ENCODE data around the gene NCKAP5.

NCKAP5 gene

GRCh38 chr2:132876745-132877391 lies 691.4 kb downstream of the NCKAP5 start:
- Histone ChIP-seq H3K4me2 (ENCODE audit: low read length) (no peak overlapping the region), H2BK120ac (ENCODE audit: insufficient read depth, low read length, poor library complexity) (no peak overlapping the region), H3K4me1 (ENCODE audit: control insufficient read depth in 1 of 2, insufficient read depth in 2 of 2, low read length in 2 of 2) (no peaks in the 10 kb centered on the region), H3K36me3 (ENCODE audit: control insufficient read depth in 1 of 2, insufficient read depth in 2 of 2, low read length in 2 of 2) (no peaks in the 10 kb centered on the region), H3K14ac (ENCODE audit: low read length) (no peak overlapping the region), H3K79me2 (ENCODE audit: control insufficient read depth, insufficient read depth, low read length, poor library complexity) (no peaks in the 10 kb centered on the region), H2AK5ac (ENCODE audit: low read length) (no peak overlapping the region), H2AFZ (ENCODE audit: insufficient read depth, low read length, poor library complexity) (no peak overlapping the region), H3K18ac (ENCODE audit: low read length) (no peak overlapping the region), H3K79me1 (ENCODE audit: low read length) (no peaks in the 10 kb centered on the region), H4K8ac (ENCODE audit: low read depth, low read length) (no peak overlapping the region), H3K9me3 (ENCODE audit: insufficient read depth, low read depth, low read length) (no peaks in the 10 kb centered on the region), H3K9ac (ENCODE audit: low read length) (no peak overlapping the region), H3K27me3 (ENCODE audit: insufficient read depth, low read length) (no peaks in the 10 kb centered on the region), H2BK5ac (ENCODE audit: low read depth, low read length, poor library complexity) (no peak overlapping the region), H2BK12ac (ENCODE audit: low read length) (no peak overlapping the region), H3K27ac (ENCODE audit: low read depth, low read length) (no peak overlapping the region), H3K23ac (ENCODE audit: low read length) (no peak overlapping the region), H4K12ac (ENCODE audit: low read depth, low read length) (no peak overlapping the region), H3K4me3 (ENCODE audit: low read depth, low read length) (no peak overlapping the region), H4K91ac (ENCODE audit: low read depth, low read length) (no peak overlapping the region), H3K4ac (ENCODE audit: low read depth, low read length) (no peak overlapping the region)
- no peak for DNase-seq
- no CpG with 5 or more reads among the region's 5 CpGs for WGBS (ENCODE audit: extremely low coverage, insufficient coverage, insufficient read length)

- Histone ChIP-seq H3K4me1 (ENCODE audit: control insufficient read depth in 1 of 2, insufficient read depth in 2 of 2, low read length in 2 of 2) (no peaks in the 10 kb centered on the region), H3K23ac (ENCODE audit: low read length) (peak overlapping the region; percentile 98), H3K14ac (ENCODE audit: low read length) (no peak overlapping the region), H3K4me2 (ENCODE audit: low read length) (no peak overlapping the region), H4K91ac (ENCODE audit: low read depth, low read length) (no peak overlapping the region), H3K27me3 (ENCODE audit: insufficient read depth, low read length) (no peaks in the 10 kb centered on the region), H2BK120ac (ENCODE audit: insufficient read depth, low read length, poor library complexity) (no peak overlapping the region), H2BK5ac (ENCODE audit: low read depth, low read length, poor library complexity) (no peak overlapping the region), H2BK12ac (ENCODE audit: low read length) (no peak overlapping the region), H2AK5ac (ENCODE audit: low read length) (no peak overlapping the region), H3K9me3 (ENCODE audit: insufficient read depth, low read depth, low read length) (no peaks in the 10 kb centered on the region), H3K18ac (ENCODE audit: low read length) (no peak overlapping the region), H3K4me3 (ENCODE audit: low read depth, low read length) (no peak overlapping the region), H2AFZ (ENCODE audit: insufficient read depth, low read length, poor library complexity) (no peak overlapping the region), H3K4ac (ENCODE audit: low read depth, low read length) (no peak overlapping the region), H3K79me1 (ENCODE audit: low read length) (no peaks in the 10 kb centered on the region), H4K12ac (ENCODE audit: low read depth, low read length) (no peak overlapping the region), H3K27ac (ENCODE audit: low read depth, low read length) (no peak overlapping the region), H3K36me3 (ENCODE audit: control insufficient read depth in 1 of 2, insufficient read depth in 2 of 2, low read length in 2 of 2) (no peaks in the 10 kb centered on the region), H4K8ac (ENCODE audit: low read depth, low read length) (no peak overlapping the region), H3K79me2 (ENCODE audit: control insufficient read depth, insufficient read depth, low read length, poor library complexity) (no peaks in the 10 kb centered on the region), H3K9ac (ENCODE audit: low read length) (no peak overlapping the region)
- no CpG with 5 or more reads among the region's 3 CpGs for WGBS (ENCODE audit: extremely low coverage, insufficient coverage, insufficient read length)
- no peak for DNase-seq
Observed at GRCh38 chr2:132875193-132875592, 693.1 kb downstream of the NCKAP5 start.

GRCh38 chr2:132873738-132874137 lies 694.5 kb downstream of the NCKAP5 start:
- no peak overlapping the region for H3K9ac ChIP-seq (ENCODE audit: low read length)
- H4K8ac ChIP-seq (ENCODE audit: low read depth, low read length), result no peak overlapping the region
- H3K36me3 ChIP-seq (ENCODE audit: control insufficient read depth in 1 of 2, insufficient read depth in 2 of 2, low read length in 2 of 2), result no peaks in the 10 kb centered on the region
- no peaks in the 10 kb centered on the region for H3K79me1 ChIP-seq (ENCODE audit: low read length)
- no peaks in the 10 kb centered on the region for H3K9me3 ChIP-seq (ENCODE audit: insufficient read depth, low read depth, low read length)
- H2BK12ac ChIP-seq (ENCODE audit: low read length), result no peak overlapping the region
- no peak overlapping the region for H2BK120ac ChIP-seq (ENCODE audit: insufficient read depth, low read length, poor library complexity)
- H4K12ac ChIP-seq (ENCODE audit: low read depth, low read length), result no peak overlapping the region
- H3K23ac ChIP-seq (ENCODE audit: low read length), result no peak overlapping the region
- DNase-seq, result no peak
- H3K79me2 ChIP-seq (ENCODE audit: control insufficient read depth, insufficient read depth, low read length, poor library complexity), result no peaks in the 10 kb centered on the region
- H2AK5ac ChIP-seq (ENCODE audit: low read length), result no peak overlapping the region
- no peaks in the 10 kb centered on the region for H3K4me1 ChIP-seq (ENCODE audit: control insufficient read depth in 1 of 2, insufficient read depth in 2 of 2, low read length in 2 of 2)
- H3K27ac ChIP-seq (ENCODE audit: low read depth, low read length), result no peak overlapping the region
- no peak overlapping the region for H3K18ac ChIP-seq (ENCODE audit: low read length)
- H3K14ac ChIP-seq (ENCODE audit: low read length), result no peak overlapping the region
- H3K4ac ChIP-seq (ENCODE audit: low read depth, low read length), result no peak overlapping the region
- no peak overlapping the region for H2AFZ ChIP-seq (ENCODE audit: insufficient read depth, low read length, poor library complexity)
- no peak overlapping the region for H2BK5ac ChIP-seq (ENCODE audit: low read depth, low read length, poor library complexity)
- WGBS (ENCODE audit: extremely low coverage, insufficient coverage, insufficient read length), result no CpG with 5 or more reads among the region's 4 CpGs
- no peak overlapping the region for H4K91ac ChIP-seq (ENCODE audit: low read depth, low read length)
- H3K4me2 ChIP-seq (ENCODE audit: low read length), result no peak overlapping the region
- no peaks in the 10 kb centered on the region for H3K27me3 ChIP-seq (ENCODE audit: insufficient read depth, low read length)
- no peak overlapping the region for H3K4me3 ChIP-seq (ENCODE audit: low read depth, low read length)

- Histone ChIP-seq H4K12ac (ENCODE audit: low read depth, low read length) (no peak overlapping the region), H3K23ac (ENCODE audit: low read length) (no peak overlapping the region), H2BK12ac (ENCODE audit: low read length) (no peak overlapping the region), H3K4me2 (ENCODE audit: low read length) (no peak overlapping the region), H3K9me3 (ENCODE audit: insufficient read depth, low read depth, low read length) (no peaks in the 10 kb centered on the region), H3K14ac (ENCODE audit: low read length) (no peak overlapping the region), H3K18ac (ENCODE audit: low read length) (no peak overlapping the region), H3K79me2 (ENCODE audit: control insufficient read depth, insufficient read depth, low read length, poor library complexity) (no peaks in the 10 kb centered on the region), H2AK5ac (ENCODE audit: low read length) (no peak overlapping the region), H2BK120ac (ENCODE audit: insufficient read depth, low read length, poor library complexity) (no peak overlapping the region), H3K36me3 (ENCODE audit: control insufficient read depth in 1 of 2, insufficient read depth in 2 of 2, low read length in 2 of 2) (no peaks in the 10 kb centered on the region), H3K27ac (ENCODE audit: low read depth, low read length) (no peak overlapping the region), H3K4me3 (ENCODE audit: low read depth, low read length) (no peak overlapping the region), H4K91ac (ENCODE audit: low read depth, low read length) (no peak overlapping the region), H2BK5ac (ENCODE audit: low read depth, low read length, poor library complexity) (no peak overlapping the region), H3K9ac (ENCODE audit: low read length) (no peak overlapping the region), H3K4ac (ENCODE audit: low read depth, low read length) (no peak overlapping the region), H3K27me3 (ENCODE audit: insufficient read depth, low read length) (no peaks in the 10 kb centered on the region), H3K4me1 (ENCODE audit: control insufficient read depth in 1 of 2, insufficient read depth in 2 of 2, low read length in 2 of 2) (no peaks in the 10 kb centered on the region), H2AFZ (ENCODE audit: insufficient read depth, low read length, poor library complexity) (no peak overlapping the region), H3K79me1 (ENCODE audit: low read length) (no peaks in the 10 kb centered on the region), H4K8ac (ENCODE audit: low read depth, low read length) (no peak overlapping the region)
- WGBS (ENCODE audit: extremely low coverage, insufficient coverage, insufficient read length), result no CpG with 5 or more reads among the region's 4 CpGs
- DNase-seq, result no peak
Observed at GRCh38 chr2:132871831-132872230, 696.4 kb downstream of the NCKAP5 start.
